HG02588 (cell line): ENCODE results near the gene C1GALT1.
A peak's percentile ranks its signal among the peaks of the same experiment; 100 is the strongest.
"Not testable (repeated sequence)": the region's sequence is repeated elsewhere in the genome, so short reads cannot be mapped to it uniquely, and the experiment has no call there.

Experiments
- ATAC-seq: cut with Tn5 transposase; IDR thresholded peaks from one replicate; pipeline ENCODE4 v1.9.1; 2021; ENCODE audit warnings: mild to moderate bottlenecking, moderate library complexity; ENCODE audit not compliant: unreplicated experiment

C1GALT1 gene

GRCh38 chr7:7166318-7166717 lies 16.0 kb upstream of the C1GALT1 start:
- ATAC-seq: no peak

GRCh38 chr7:7169296-7169695 lies 13.0 kb upstream of the C1GALT1 start:
- no peak for ATAC-seq

- no peak for ATAC-seq
Observed at GRCh38 chr7:7173956-7174632, 8.2 kb upstream of the C1GALT1 start.

- ATAC-seq: no peak
Observed at GRCh38 chr7:7175075-7175695, 7.2 kb upstream of the C1GALT1 start.

- ATAC-seq: no peak
Observed at GRCh38 chr7:7176406-7177043, 5.8 kb upstream of the C1GALT1 start.

GRCh38 chr7:7177044-7177517 lies 5.3 kb upstream of the C1GALT1 start:
- ATAC-seq: no peak

GRCh38 chr7:7178081-7178480 lies 4.3 kb upstream of the C1GALT1 start:
- no peak for ATAC-seq

GRCh38 chr7:7178906-7179305 lies 3.4 kb upstream of the C1GALT1 start:
- no peak for ATAC-seq

GRCh38 chr7:7180725-7181449 lies 1.5 kb upstream of the C1GALT1 start:
- ATAC-seq: no peak

- ATAC-seq: peak; percentile 39
Observed at GRCh38 chr7:7181519-7182155, 707 bp upstream of the C1GALT1 start.

- ATAC-seq: peak; percentile 33
Observed at GRCh38 chr7:7183061-7183837, 905 bp downstream of the C1GALT1 start.

GRCh38 chr7:7183838-7184463 lies 1.6 kb downstream of the C1GALT1 start:
- ATAC-seq: no peak

- no peak for ATAC-seq
Observed at GRCh38 chr7:7185371-7185989, 3.1 kb downstream of the C1GALT1 start.

- ATAC-seq: no peak
Observed at GRCh38 chr7:7188091-7188490, 5.7 kb downstream of the C1GALT1 start.

GRCh38 chr7:7188742-7189141 lies 6.4 kb downstream of the C1GALT1 start:
- no peak for ATAC-seq

- no peak for ATAC-seq
Observed at GRCh38 chr7:7190142-7190541, 7.8 kb downstream of the C1GALT1 start.

- ATAC-seq: no peak
Observed at GRCh38 chr7:7191137-7191536, 8.8 kb downstream of the C1GALT1 start.

GRCh38 chr7:7192798-7193788 lies 10.7 kb downstream of the C1GALT1 start:
- ATAC-seq: not testable (repeated sequence)
